OCI-LY7 (cell line): ENCODE data around the gene PLXNA4.

ENCODE experiments used
- EZH2phosphoT487 ChIP-seq: fragments of 200-600 bp; sonication (generic); IDR thresholded peaks from 2 replicates; pipeline ENCODE4 v1.6.1; 2018; ENCODE audit warnings: low read depth, borderline replicate concordance, mild to moderate bottlenecking, mixed run types, antibody characterized with exemption, low read length, moderate library complexity, mixed read lengths
- TF ChIP-seq, protein P1 (sequence below): fragments of 200-600 bp; sonication (generic); conservative IDR thresholded peaks from 2 replicates; pipeline ENCODE4 v1.5.1; 2014; ENCODE audit warnings: mild to moderate bottlenecking, antibody characterized with exemption, low read length, moderate library complexity, mixed read lengths

DNA sequence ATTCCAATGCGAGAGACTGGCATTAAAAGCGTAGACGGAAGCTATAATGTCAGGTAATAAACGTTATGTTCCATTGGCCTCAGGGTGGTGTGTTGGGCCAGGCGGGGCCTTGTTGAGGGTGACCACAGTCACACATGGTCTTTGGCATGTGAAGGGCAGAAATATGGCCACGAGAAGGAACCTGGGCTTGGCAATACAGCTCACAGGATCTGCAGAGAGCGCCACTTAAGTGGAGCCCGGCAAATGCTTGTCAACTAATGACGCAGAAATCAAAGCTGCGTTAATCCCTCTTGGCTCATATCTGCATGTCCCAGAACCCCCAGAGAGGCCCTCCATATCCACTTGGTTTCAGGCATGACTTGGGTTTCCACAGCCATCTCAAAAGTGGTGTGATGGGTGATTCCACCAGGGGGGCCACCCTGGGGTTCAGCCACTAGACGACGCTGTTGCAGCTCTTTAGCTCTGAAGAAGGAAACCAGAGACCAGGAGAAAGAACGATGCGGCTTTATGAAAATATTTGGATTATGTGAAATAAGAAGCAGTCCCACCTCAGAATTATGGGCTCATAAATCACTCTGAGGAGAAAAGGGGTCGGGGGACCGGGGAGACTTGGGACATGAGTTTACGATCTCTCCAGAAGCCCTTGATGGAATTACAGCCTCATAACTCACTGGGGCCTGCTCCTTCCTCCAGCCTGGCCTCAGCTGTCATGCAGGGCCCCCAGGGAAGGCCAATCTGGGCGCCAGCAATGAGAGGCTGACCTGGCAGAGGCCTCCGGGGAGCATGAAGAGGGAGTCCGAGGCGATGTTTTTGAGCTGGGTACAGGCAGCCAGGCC lies 462.5 kb downstream of the PLXNA4 start:
- TF ChIP-seq, protein P1, sequence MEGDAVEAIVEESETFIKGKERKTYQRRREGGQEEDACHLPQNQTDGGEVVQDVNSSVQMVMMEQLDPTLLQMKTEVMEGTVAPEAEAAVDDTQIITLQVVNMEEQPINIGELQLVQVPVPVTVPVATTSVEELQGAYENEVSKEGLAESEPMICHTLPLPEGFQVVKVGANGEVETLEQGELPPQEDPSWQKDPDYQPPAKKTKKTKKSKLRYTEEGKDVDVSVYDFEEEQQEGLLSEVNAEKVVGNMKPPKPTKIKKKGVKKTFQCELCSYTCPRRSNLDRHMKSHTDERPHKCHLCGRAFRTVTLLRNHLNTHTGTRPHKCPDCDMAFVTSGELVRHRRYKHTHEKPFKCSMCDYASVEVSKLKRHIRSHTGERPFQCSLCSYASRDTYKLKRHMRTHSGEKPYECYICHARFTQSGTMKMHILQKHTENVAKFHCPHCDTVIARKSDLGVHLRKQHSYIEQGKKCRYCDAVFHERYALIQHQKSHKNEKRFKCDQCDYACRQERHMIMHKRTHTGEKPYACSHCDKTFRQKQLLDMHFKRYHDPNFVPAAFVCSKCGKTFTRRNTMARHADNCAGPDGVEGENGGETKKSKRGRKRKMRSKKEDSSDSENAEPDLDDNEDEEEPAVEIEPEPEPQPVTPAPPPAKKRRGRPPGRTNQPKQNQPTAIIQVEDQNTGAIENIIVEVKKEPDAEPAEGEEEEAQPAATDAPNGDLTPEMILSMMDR = no peak
- TF ChIP-seq EZH2phosphoT487 = no peak
